Activated CD4-positive, alpha-beta T cell treated with anti-CD3 and anti-CD28 coated beads, Interleukin-2, amount 50 U/mL, for 4 hours (primary cell): Measurements from ENCODE around the gene FNDC11.
"Not testable (repeated sequence)": the region's sequence is repeated elsewhere in the genome, so short reads cannot be mapped to it uniquely, and the experiment has no call there.

Source experiments
- DNase-seq, 2 experiments: peaks; one replicate each; pipeline ENCODE4 v3.0.0-alpha.2; 2020

The FNDC11 gene

GRCh38 chr20:63568170-63568981, 14.4 kb downstream of the FNDC11 start:
- no peak for DNase-seq

- no peak for DNase-seq
Measured at GRCh38 chr20:63568986-63569949, 15.3 kb downstream of the FNDC11 start.

- no peak for DNase-seq
Measured at GRCh38 chr20:63570281-63571086, 16.5 kb downstream of the FNDC11 start.

GRCh38 chr20:63571087-63571478, 17.1 kb downstream of the FNDC11 start:
- not testable (repeated sequence) for DNase-seq

- DNase-seq, result no peak
Measured at GRCh38 chr20:63572071-63572787, 18.3 kb downstream of the FNDC11 start.

- DNase-seq, result no peak
Measured at GRCh38 chr20:63572788-63573646, 19.1 kb downstream of the FNDC11 start.

- no peak for DNase-seq
Measured at GRCh38 chr20:63573647-63574131, 19.7 kb downstream of the FNDC11 start.

- peak; percentile 71 to 72 for DNase-seq
Measured at GRCh38 chr20:63574156-63574828, 20.3 kb downstream of the FNDC11 start, which contains the start of gene HELZ2. Gene HELZ2, minus strand, starts transcription at chr20:63574239. Its CDS starts 1,854 bp downstream, at chr20:63572385.

- DNase-seq, result no peak
Measured at GRCh38 chr20:63574829-63575743, 21.1 kb downstream of the FNDC11 start.

GRCh38 chr20:63576311-63576710, 22.4 kb downstream of the FNDC11 start:
- DNase-seq, result no peak

GRCh38 chr20:63577317-63577894, 23.4 kb downstream of the FNDC11 start:
- DNase-seq, result no peak

- no peak for DNase-seq
Measured at GRCh38 chr20:63578224-63579016, 24.5 kb downstream of the FNDC11 start.

- DNase-seq, result no peak
Measured at GRCh38 chr20:63579017-63579694, 25.2 kb downstream of the FNDC11 start.

GRCh38 chr20:63580796-63581461, 27.0 kb downstream of the FNDC11 start:
- peak; percentile 77 for DNase-seq

GRCh38 chr20:63582382-63583063, 28.6 kb downstream of the FNDC11 start:
- no peak for DNase-seq
